RPMI7951 (cell line): Measurements from ENCODE around the gene KCNA2. TPM values are rescaled to one million over a fixed set of nuclear protein-coding genes. Genes with fewer than 3 reads are reported as not detected.

Source experiments
- DNase-seq: peaks from one replicate; pipeline ENCODE4 v3.0.0-alpha.2; 2012; ENCODE audit warnings: low read depth
- total RNA-seq: library from RNA; depleted of rRNA; stranded (reverse); fragments of >200 nt; shearing (Covaris generic); gene quantifications from 2 replicates; pipeline ENCODE4 v1.2.3, GENCODE V29; 2014; rRNA removed

KCNA2 gene
- total RNA-seq, 1 experiment from 2014 or later: 0.48 TPM

DNA sequence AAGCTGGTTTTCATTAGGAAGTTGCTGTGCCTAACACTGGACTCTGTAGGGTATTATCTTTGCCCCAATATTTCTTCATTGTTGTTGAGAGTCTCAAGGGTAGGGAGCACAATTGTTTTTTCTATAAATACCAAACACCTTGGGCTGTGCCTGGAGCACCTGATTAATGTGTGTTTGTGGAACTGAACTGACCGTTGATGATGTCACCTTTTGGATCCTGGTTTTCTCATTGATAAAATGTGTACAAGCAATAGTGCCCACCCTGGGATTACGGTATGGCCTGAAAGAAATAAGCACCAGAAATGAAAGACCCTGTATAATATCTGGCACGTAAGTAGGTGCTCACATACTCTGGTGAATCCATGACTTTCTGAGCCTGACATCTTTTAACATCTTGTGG, 39.3 kb downstream of the KCNA2 start:
- no peak for DNase-seq

DNA sequence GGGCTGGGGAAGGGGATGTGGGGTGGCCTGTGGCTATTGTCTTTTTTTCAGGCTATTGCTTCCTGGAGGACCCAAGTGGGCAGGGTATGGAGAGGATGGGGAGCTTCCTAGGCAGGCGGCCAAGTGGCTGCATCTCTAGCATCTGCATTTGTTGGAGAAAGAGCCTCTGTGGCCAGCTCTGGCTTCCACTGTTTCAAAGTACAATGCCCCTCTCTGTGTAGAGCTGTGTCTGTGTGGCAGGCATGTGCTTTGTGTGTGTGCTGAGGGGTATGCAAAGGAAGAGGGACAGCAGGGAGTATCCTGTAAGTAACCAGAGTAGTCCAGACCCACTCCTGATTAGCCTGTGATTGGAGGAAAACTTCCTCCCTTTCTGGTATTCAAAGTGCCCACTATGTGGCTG, 40.6 kb downstream of the KCNA2 start:
- DNase-seq: peak; percentile 54

GRCh38 chr1:110563089-110563488, 43.1 kb downstream of the KCNA2 start:
- DNase-seq: no peak

DNA sequence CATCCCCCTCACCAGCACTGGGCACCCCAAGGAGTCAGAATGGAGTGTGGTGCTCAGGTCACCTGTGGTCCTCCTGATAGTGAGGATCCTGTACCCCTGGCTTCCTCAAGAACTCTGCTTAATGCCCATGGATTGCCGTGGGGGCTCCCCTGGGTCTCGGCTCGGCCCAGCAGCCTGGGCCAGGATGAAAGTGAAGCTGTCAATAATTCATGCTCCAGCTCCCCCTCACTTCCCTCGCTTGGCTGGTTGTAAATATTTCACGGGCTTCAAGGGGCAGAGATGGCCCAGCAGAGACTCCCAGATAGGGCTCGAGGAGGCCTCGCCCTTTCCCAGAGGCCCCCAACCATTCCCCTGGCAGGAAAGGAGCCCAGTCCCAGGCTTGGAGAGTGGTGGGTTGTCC, 44.6 kb downstream of the KCNA2 start:
- no peak for DNase-seq

GRCh38 chr1:110559157-110559556, 47.0 kb downstream of the KCNA2 start:
- peak; percentile 14 for DNase-seq

- no peak for DNase-seq
Observed at GRCh38 chr1:110557481-110557880, 48.7 kb downstream of the KCNA2 start.

GRCh38 chr1:110556471-110556807, 49.7 kb downstream of the KCNA2 start:
- peak; percentile 73 for DNase-seq

DNA sequence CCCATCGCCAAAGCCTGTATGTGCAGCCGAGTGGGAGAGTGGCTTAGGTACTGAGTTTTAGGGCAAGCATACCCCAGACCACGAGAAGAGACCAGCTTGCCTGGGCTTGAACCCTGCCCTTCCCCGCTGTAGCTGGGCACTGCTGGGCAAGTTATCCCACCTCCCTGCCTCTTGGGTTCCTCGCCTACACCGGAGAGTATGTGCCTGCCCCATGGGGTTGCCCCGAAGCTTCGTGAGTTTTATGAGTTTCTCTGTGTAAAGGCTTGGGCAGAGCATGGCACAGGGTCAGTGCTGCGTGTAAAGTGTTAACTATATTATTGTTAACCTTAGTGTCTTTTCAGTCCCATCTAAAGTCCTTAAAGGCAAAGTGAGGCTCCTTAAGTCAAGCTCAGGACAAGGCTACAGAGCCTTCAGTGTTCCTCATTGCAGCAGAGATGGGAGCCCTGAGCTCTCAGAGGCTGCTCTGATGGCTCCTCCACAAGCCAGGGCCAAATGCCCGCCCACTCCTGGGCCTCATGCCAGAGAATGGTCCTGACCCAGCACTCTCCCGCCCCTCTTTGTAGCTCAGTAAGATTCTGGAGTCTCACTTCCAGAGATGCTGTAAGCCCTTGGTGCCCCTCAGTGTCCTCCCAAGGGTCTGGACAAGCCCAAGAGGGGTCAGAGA, 50.2 kb downstream of the KCNA2 start:
- no peak for DNase-seq

GRCh38 chr1:110554871-110555801, 51.0 kb downstream of the KCNA2 start:
- DNase-seq: peak; percentile 44

DNA sequence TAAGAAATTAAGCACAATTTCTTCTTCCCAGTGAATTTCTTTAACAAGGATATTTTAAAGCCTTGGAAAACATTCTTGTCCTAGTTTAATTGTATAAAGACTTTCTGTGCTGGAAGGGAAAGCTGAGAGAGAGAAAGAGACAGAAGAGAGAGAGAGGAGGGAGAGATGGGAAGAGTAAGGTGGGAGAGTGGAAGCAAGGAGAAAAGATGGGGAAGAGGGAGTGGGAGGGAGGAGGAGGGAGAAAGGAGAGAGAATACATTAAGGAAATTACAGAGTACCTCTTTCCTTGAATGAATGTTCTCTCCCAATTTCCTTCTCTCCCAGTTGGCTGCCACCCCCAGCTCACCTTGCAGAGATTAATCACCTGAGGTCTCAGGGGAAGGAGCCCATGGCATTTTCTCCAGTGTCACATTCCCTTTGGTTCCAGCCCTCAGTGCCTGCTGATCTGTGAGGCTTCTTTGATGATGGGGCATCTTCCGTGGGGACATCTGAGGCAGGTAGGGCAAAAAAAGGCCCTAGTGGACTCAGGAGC, 54.8 kb downstream of the KCNA2 start:
- no peak for DNase-seq

- no peak for DNase-seq
Observed at GRCh38 chr1:110549831-110550230, 56.3 kb downstream of the KCNA2 start.

DNA sequence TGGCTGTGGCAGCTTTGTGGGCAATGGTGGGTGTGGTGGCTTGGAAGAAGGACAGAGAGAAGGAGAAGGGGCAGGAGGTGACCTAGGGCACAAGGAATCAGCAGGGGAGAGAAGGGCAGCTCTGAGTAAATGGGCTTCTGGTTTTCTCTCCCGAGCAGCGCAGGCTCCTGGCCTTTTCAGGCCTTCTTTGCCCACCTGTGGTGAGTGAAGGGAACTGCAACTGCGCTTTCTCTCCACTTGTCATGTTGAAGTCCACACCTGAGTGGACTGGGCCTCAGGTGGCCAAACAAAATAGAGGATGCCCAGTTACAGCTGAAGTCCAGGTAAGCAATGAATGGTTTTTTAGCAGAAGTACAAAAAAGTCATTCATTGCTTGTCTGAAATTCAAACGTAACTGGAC, 57.8 kb downstream of the KCNA2 start:
- no peak for DNase-seq

GRCh38 chr1:110547017-110547416, 59.1 kb downstream of the KCNA2 start:
- DNase-seq: no peak

DNA sequence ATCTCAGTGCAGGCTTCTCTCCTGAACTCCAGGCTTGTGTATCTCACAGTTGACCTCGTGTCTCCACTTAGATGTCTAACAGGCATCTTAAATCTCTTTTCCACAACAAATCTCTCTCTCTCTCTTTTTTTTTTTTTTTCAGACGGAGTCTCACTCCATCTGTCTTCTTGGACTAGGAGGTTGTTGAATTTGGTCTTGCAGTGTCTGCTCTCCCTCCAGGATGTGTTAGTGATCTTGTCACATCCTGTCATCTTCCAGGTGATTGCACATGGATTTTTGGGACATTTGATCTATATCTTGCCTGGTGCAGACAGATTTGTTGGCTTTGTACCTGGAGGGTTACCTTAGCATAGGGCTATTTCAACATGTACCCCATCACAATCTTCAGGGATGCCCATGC, 60.7 kb downstream of the KCNA2 start:
- DNase-seq: no peak

DNA sequence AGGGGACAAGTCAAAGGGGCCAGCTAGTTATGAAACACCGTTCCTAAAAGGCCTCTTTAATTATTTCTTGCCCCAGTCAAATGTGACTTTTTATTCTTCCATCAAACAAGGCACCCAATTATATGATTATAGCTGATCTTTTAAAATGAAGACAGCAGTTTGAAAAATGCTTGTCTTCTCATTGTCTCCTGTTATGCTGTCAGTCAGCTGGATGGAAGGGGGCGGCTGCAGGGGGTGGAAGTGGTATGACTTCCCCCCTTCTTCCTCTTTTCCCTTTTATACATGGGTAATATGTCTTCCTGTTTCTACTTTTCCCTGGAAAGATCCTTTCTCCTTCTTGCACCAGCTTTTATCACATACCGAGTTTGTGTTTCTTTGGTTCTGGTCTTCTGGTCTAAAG, 61.4 kb downstream of the KCNA2 start:
- no peak for DNase-seq

Other genes with a start within 250 kb of the KCNA2 start
- 16.3 and 18.5 TPM in 2 replicates for gene SLC16A4, start 215.3 kb downstream of the KCNA2 start, total RNA-seq
- 163 and 193 TPM in 2 replicates for gene LAMTOR5, start 198.7 kb downstream of the KCNA2 start, total RNA-seq
- 0.24 and 0.39 TPM in 2 replicates for gene PROK1, start 155.2 kb downstream of the KCNA2 start, total RNA-seq
- not detected in 2 replicates for gene KCNA10, start 87.2 kb downstream of the KCNA2 start, total RNA-seq
- under 0.01 and 0.10 TPM in 2 replicates for gene KCNA3, start 68.6 kb upstream of the KCNA2 start, total RNA-seq